ENCODE results near the gene PSME3. TPM values are rescaled to one million over a fixed set of nuclear protein-coding genes. Genes with fewer than 3 reads are reported as not detected.

Gene PSME3
- total RNA-seq, 1 donor from 2014 or later = 108 TPM

DNA sequence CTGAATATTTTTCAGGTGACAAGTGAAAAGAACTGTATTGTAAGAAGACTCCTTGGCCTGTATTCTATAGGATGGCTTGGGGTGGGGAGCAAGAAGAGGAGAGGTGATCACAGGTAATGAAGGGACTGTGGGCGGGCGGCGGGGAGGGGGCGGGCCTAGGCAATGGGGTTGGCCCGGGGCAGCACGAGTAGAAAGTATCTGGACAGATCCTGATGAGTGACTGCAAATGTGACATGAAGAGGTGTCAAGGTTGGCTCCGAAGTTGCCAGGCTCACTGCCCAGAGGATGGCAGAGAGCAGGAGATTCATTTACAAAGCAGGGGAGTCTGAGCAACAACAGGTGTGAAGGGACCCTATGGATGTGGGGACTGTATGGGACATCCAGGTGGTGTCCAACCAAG, 56.6 kb downstream of the PSME3 start:
- H3K9me3 Mint-ChIP-seq = no peaks in the 10 kb centered on the region
- DNase-seq (ENCODE audit: low spot score) = no peak
- no peaks in the 10 kb centered on the region for H3K36me3 ChIP-seq
- no peak overlapping the region for H2AFZ ChIP-seq (replicated peaks)
- no peak overlapping the region for H3K27ac ChIP-seq
- H3K4me1 ChIP-seq = no peaks in the 10 kb centered on the region
- peaks cover 10% of the 10 kb centered on the region for H3K4me1 Mint-ChIP-seq
- no peaks in the 10 kb centered on the region for H3K27me3 ChIP-seq
- H3K4me3 Mint-ChIP-seq = no peak overlapping the region
- no peaks in the 10 kb centered on the region for H3K9me3 ChIP-seq (ENCODE audit: low read depth)
- H3K9ac ChIP-seq = no peak overlapping the region
- H3K4me2 ChIP-seq = no peak overlapping the region
- no peaks in the 10 kb centered on the region for H4K20me1 ChIP-seq (ENCODE audit: low read depth)
- H3K36me3 Mint-ChIP-seq = no peaks in the 10 kb centered on the region
- TF ChIP-seq, protein P1, sequence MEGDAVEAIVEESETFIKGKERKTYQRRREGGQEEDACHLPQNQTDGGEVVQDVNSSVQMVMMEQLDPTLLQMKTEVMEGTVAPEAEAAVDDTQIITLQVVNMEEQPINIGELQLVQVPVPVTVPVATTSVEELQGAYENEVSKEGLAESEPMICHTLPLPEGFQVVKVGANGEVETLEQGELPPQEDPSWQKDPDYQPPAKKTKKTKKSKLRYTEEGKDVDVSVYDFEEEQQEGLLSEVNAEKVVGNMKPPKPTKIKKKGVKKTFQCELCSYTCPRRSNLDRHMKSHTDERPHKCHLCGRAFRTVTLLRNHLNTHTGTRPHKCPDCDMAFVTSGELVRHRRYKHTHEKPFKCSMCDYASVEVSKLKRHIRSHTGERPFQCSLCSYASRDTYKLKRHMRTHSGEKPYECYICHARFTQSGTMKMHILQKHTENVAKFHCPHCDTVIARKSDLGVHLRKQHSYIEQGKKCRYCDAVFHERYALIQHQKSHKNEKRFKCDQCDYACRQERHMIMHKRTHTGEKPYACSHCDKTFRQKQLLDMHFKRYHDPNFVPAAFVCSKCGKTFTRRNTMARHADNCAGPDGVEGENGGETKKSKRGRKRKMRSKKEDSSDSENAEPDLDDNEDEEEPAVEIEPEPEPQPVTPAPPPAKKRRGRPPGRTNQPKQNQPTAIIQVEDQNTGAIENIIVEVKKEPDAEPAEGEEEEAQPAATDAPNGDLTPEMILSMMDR (IDR thresholded peaks at IDR 0.05) = no peak
- TF ChIP-seq EZH2 (IDR thresholded peaks at IDR 0.05) = no peak
- no peak for TF ChIP-seq EZH2phosphoT487 (IDR thresholded peaks at IDR 0.05)
- H3K27me3 Mint-ChIP-seq (ENCODE audit: insufficient read depth, low read depth) = peaks cover 5% of the 10 kb centered on the region
- H3K79me2 ChIP-seq (ENCODE audit: low read depth) = no peaks in the 10 kb centered on the region
- H3K27ac Mint-ChIP-seq = no peak overlapping the region
- H3K4me3 ChIP-seq = no peak overlapping the region
- no peaks in the 10 kb centered on the region for H3F3A ChIP-seq (ENCODE audit: low read depth)

DNA sequence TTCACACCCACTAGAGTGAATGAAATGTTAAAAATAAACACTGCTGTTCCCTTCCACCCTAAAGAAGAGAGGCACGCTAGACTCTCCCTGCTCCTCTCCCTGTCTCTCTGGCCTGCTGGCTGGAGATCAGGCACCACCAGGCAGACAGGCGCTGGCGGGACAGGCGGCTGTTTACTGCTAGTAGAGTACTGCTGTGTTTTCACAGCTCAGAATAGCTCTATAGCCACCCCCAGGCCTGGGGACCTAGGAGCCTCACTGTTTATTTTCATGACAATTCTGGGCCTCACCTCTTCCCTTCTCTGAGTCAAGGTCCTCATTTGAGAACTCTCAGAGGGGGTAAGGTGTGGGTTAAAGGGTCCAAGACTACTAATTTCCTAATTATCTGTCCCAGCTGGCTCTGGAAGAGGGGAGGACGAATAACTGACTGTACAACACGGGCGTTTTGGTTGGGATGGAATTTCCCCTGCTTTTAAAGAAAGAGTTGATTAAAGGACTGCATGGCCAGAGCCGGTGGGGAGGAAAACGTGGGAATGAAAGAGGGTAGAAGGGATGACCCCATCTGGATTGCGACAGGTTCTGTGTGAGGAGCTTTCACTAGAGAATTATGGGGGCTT, 58.4 kb downstream of the PSME3 start:
- H3K4me1 Mint-ChIP-seq = peaks cover 10% of the 10 kb centered on the region
- peak; percentile 33 for DNase-seq (ENCODE audit: low spot score)
- Histone ChIP-seq H3K79me2 (ENCODE audit: low read depth) (no peaks in the 10 kb centered on the region), H3K9me3 (ENCODE audit: low read depth) (no peaks in the 10 kb centered on the region), H3K4me3 (no peak overlapping the region), H3K36me3 (no peaks in the 10 kb centered on the region), H3K9ac (no peak overlapping the region), H3F3A (ENCODE audit: low read depth) (no peaks in the 10 kb centered on the region), H4K20me1 (ENCODE audit: low read depth) (no peaks in the 10 kb centered on the region), H2AFZ (replicated peaks) (peak overlapping the region; percentile 95), H3K27ac (no peak overlapping the region), H3K4me1 (no peaks in the 10 kb centered on the region), H3K27me3 (no peaks in the 10 kb centered on the region), H3K4me2 (no peak overlapping the region)
- H3K27ac Mint-ChIP-seq = peak overlapping the region; percentile 30
- TF ChIP-seq EZH2phosphoT487 (IDR thresholded peaks at IDR 0.05) = no peak
- no peaks in the 10 kb centered on the region for H3K36me3 Mint-ChIP-seq
- H3K27me3 Mint-ChIP-seq (ENCODE audit: insufficient read depth, low read depth) = peaks cover 2% of the 10 kb centered on the region
- H3K9me3 Mint-ChIP-seq = no peaks in the 10 kb centered on the region
- H3K4me3 Mint-ChIP-seq = no peak overlapping the region

DNA sequence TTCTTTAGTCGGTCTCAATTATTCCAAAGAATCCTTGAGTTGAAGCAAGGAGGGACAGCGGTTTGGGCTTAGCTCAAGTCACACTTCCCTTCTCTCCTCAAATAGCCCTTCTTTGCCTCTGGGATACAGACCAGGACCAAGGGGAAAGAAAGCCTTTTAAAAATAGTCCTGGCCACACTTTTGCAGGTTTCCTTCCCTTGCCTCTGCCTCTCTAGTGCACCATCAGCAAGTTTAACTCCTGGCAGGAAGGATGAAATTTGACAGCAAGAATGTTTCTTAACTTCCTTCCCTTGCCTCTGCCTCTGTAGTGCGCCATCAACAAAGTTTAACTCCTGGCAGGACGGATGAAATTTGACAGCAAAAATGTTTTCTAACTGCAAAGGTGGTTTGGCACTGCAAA, 60.2 kb downstream of the PSME3 start:
- no peaks in the 10 kb centered on the region for H3K9me3 Mint-ChIP-seq
- H3K36me3 Mint-ChIP-seq = no peaks in the 10 kb centered on the region
- no peaks in the 10 kb centered on the region for H4K20me1 ChIP-seq (ENCODE audit: low read depth)
- H3F3A ChIP-seq (ENCODE audit: low read depth) = no peaks in the 10 kb centered on the region
- no peaks in the 10 kb centered on the region for H3K4me1 ChIP-seq
- no peak overlapping the region for H3K4me3 ChIP-seq
- no peaks in the 10 kb centered on the region for H3K36me3 ChIP-seq
- H3K27me3 Mint-ChIP-seq (ENCODE audit: insufficient read depth, low read depth) = no peaks in the 10 kb centered on the region
- H3K9me3 ChIP-seq (ENCODE audit: low read depth) = no peaks in the 10 kb centered on the region
- no peak for DNase-seq (ENCODE audit: low spot score)
- H2AFZ ChIP-seq (replicated peaks) = peak overlapping the region; percentile 94
- no peaks in the 10 kb centered on the region for H3K27me3 ChIP-seq
- no peak overlapping the region for H3K4me2 ChIP-seq
- H3K27ac Mint-ChIP-seq = no peak overlapping the region
- TF ChIP-seq EZH2 (IDR thresholded peaks at IDR 0.05) = no peak
- TF ChIP-seq EZH2phosphoT487 (IDR thresholded peaks at IDR 0.05) = no peak
- TF ChIP-seq, protein P1 (IDR thresholded peaks at IDR 0.05) = no peak
- no peak overlapping the region for H3K4me3 Mint-ChIP-seq
- no peak overlapping the region for H3K9ac ChIP-seq
- no peaks in the 10 kb centered on the region for H3K79me2 ChIP-seq (ENCODE audit: low read depth)
- H3K27ac ChIP-seq = no peak overlapping the region
- peaks cover 10% of the 10 kb centered on the region for H3K4me1 Mint-ChIP-seq

Small RNA genes lying within 50 kb of the gene (microRNA-seq; reads per million reads assigned to microRNA genes)
- not detected for gene MIR6781

Small RNA genes lying within 50 kb of the gene (small RNA-seq; reads per million reads assigned to genes)
- not detected for gene MIR6781
- gene RNU6-287P = not detected

Other genes with a start within 250 kb of the PSME3 start
- 23.6 and 38.3 TPM in 2 replicates for gene RETREG3, start 224.0 kb upstream of the PSME3 start, total RNA-seq (ENCODE audit: low replicate concordance)
- gene TUBG1, start 223.7 kb upstream of the PSME3 start, total RNA-seq (ENCODE audit: low replicate concordance) = 45.7 and 74.9 TPM in 2 replicates
- gene TUBG2, start 174.1 kb upstream of the PSME3 start, total RNA-seq (ENCODE audit: low replicate concordance) = 12.8 and 19.6 TPM in 2 replicates
- gene PLEKHH3, start 156.4 kb upstream of the PSME3 start, total RNA-seq (ENCODE audit: low replicate concordance) = 3.4 and 22.8 TPM in 2 replicates
- gene CCR10, start 151.6 kb upstream of the PSME3 start, total RNA-seq (ENCODE audit: low replicate concordance) = 1.6 TPM in 1 of 2 replicates, not detected in the other
- 15.1 and 29.7 TPM in 2 replicates for gene CNTNAP1, start 150.9 kb upstream of the PSME3 start, total RNA-seq (ENCODE audit: low replicate concordance)
- 47.1 and 48.5 TPM in 2 replicates for gene EZH1, start 88.4 kb upstream of the PSME3 start, total RNA-seq (ENCODE audit: low replicate concordance)
- 0.51 and 5.8 TPM in 2 replicates for gene RAMP2, start 72.2 kb upstream of the PSME3 start, total RNA-seq (ENCODE audit: low replicate concordance)
- gene VPS25, start 59.9 kb upstream of the PSME3 start, total RNA-seq (ENCODE audit: low replicate concordance) = 77.5 and 114 TPM in 2 replicates
- gene WNK4, start 52.8 kb upstream of the PSME3 start, total RNA-seq (ENCODE audit: low replicate concordance) = 0.12 TPM in 1 of 2 replicates, not detected in the other
- gene COA3, start 34.7 kb upstream of the PSME3 start, total RNA-seq (ENCODE audit: low replicate concordance) = 61.2 and 74.5 TPM in 2 replicates
- gene CNTD1, start 34.5 kb upstream of the PSME3 start, total RNA-seq (ENCODE audit: low replicate concordance) = 0.06 TPM in 1 of 2 replicates, not detected in the other
- gene BECN1, start 9.1 kb upstream of the PSME3 start, total RNA-seq (ENCODE audit: low replicate concordance) = 42.1 and 54.3 TPM in 2 replicates
- 1.2 and 2.1 TPM in 2 replicates for gene AOC2, start 11.2 kb downstream of the PSME3 start, total RNA-seq (ENCODE audit: low replicate concordance)
- gene AOC3, start 17.8 kb downstream of the PSME3 start, total RNA-seq (ENCODE audit: low replicate concordance) = 0.90 TPM in 1 of 2 replicates, not detected in the other
- gene G6PC1, start 67.4 kb downstream of the PSME3 start, total RNA-seq (ENCODE audit: low replicate concordance) = not detected in 2 replicates
- gene AARSD1, start 131.1 kb downstream of the PSME3 start, total RNA-seq (ENCODE audit: low replicate concordance) = 23.7 and 36.5 TPM in 2 replicates
- gene PTGES3L, start 146.7 kb downstream of the PSME3 start, total RNA-seq (ENCODE audit: low replicate concordance) = 2.6 and 7.7 TPM in 2 replicates
- 11.4 and 12.6 TPM in 2 replicates for gene RUNDC1, start 147.2 kb downstream of the PSME3 start, total RNA-seq (ENCODE audit: low replicate concordance)
- 1,535 and 1,934 TPM in 2 replicates for gene RPL27, start 165.0 kb downstream of the PSME3 start, total RNA-seq (ENCODE audit: low replicate concordance)
- gene IFI35, start 173.4 kb downstream of the PSME3 start, total RNA-seq (ENCODE audit: low replicate concordance) = 0.96 TPM in 1 of 2 replicates, not detected in the other
- 94.7 and 185 TPM in 2 replicates for gene VAT1, start 189.0 kb downstream of the PSME3 start, total RNA-seq (ENCODE audit: low replicate concordance)
- gene RND2, start 191.8 kb downstream of the PSME3 start, total RNA-seq (ENCODE audit: low replicate concordance) = 35.0 and 46.0 TPM in 2 replicates